8988T (cell line): ENCODE data around the gene PEA15.
A peak's percentile ranks its signal among the peaks of the same experiment; 100 is the strongest.

Experiments used
- DNase-seq: peaks from one replicate; pipeline ENCODE4 v3.0.0; 2011

The PEA15 gene

DNA sequence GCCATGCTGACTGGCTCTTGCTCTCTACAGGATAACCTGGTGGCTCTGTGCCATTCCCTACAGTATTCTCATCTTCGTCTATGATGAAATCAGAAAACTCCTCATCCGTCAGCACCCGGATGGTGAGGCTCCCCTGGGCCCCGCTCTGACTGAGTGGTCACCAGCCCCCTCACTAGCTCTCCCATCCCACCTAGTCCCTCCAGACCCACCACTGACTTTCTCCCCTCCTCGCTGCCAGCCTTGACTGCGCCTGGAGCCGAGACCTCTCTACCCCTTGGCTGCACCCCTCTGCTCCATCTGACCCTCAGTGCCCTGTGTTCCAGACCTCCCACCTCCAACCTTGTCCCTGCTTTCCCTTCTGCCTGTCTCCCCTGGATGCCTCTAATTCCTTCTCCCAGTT lies 18.9 kb upstream of the PEA15 start:
- DNase-seq = no peak

DNA sequence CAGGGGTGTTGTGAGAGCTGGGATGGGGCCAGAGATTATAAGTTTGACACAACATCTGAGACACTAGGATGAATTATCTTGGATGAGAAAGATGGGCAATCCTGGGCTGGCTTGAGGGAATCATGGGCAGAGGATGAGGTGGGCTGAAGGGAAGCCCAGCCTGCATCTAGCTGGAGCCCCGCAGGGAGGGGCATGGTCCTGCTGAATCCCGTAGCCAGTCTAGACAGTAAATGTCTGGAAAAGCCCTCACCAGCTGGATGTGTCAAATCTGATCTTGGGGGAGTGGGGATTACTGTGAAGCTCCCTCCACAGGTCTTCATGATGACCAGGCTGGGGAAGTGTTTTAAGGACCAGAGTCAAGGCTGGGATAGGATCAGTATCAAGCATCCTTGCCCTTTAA lies 18.5 kb upstream of the PEA15 start:
- DNase-seq = no peak

DNA sequence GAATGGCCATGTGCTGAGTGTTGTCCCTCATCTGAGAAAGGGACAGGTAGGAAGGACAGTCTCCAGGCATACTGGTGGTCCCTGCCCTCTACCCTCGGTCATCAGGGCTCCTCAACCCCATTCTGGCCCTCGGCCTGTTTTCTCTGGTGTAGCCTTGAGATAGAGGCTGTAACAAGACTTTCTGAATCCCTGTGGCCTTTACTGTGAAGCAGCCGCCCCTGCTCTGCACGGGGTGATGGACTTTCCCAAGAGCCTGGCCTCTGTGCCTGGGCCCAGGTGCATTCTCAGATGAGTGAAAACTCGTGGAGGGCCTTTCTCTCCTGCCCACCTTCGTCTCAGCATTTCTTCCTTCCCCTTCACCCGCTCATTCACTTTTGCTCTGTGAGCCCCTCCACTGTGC lies 17.8 kb upstream of the PEA15 start:
- DNase-seq = no peak

DNA sequence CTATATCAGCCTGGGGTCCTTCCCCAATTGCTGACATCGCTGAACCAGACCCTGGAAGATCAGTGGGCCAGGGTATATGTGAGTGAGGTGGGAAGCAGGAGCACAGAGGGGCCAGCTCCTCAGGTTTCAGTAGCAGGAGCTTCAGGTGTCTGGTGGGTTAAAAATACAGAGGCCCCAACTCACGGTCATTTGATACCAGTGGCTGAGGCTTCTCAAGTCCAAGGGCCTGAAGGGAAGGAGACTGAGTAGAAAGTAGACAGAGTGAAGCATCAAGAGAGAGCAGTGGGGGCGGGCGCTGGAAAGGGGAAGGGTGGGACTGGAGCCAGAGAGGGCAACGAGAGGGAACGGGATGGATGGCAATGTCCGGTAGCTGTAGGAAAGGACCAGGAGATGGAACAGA lies 16.8 kb upstream of the PEA15 start:
- DNase-seq = no peak

DNA sequence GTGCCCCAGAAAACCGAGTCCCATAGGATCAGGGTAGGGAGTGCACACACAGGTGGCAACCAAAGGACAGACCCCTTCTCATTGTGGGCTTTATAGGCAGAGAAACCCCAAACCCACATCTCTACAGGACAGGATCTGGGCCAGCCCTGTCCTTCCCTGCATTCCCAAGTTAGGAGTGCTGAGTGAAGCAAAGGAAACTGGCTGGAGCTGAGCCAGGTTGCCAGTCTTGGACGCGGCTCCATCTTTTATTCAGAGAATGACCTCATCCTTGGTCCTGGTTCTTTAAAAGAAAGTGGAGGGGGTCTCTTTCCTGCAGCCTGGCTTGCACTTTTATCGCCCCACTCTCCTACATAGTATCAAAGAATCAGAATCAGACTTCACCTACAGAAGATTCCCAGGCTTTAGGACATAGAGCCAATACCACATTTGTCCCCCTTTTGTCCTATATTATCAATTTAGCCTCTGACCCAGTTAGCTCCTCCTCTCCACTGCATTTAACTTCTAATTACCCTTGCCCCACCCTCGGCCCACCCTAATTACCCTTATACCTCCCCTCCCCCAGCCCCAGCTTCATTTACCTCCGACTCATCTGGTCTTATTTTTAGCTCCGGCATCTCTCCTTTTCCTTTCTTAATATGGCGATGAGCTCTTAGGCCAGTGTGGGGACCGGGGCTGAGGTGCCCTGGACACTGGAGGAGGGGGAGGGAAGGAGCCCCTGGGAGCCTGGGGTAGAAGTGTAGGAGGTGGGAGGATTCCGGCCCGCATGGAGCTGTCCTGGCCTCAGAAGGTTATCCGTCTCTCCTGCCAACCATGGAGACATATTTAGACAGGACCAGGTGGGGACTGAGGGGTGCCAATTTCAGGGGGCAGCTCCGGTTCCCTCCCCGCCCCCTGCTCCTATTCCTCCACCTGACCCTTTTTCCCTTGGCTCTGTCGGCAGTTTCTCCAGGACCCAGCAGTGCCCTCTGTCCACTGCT lies 15.2 kb upstream of the PEA15 start, which contains the start of gene CASQ1:
Gene CASQ1 (plus strand): TSS at position 927 of the 977 bp plus-strand sequence. CDS start 177 bp downstream, outside the sequence.
- no peak for DNase-seq

DNA sequence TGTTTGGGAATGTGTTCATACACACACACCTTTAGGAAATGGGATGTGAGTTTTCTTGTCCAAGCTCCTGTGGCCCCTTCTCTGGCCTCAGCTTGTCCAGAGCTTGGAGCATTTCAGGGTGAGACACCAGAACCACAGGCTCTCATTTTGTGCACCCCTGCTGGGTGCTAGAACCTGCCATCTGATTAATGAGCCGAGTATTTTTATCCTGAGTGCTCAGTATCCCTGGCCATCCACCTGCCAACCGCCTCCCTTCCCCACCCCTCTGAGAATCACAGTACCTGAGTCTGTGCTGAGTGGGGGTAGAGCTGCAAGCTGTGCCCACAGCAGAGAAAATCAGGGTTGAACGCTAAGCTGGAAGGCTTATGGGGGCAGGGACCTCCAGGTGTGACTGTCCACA lies 13.4 kb upstream of the PEA15 start:
- DNase-seq = no peak

DNA sequence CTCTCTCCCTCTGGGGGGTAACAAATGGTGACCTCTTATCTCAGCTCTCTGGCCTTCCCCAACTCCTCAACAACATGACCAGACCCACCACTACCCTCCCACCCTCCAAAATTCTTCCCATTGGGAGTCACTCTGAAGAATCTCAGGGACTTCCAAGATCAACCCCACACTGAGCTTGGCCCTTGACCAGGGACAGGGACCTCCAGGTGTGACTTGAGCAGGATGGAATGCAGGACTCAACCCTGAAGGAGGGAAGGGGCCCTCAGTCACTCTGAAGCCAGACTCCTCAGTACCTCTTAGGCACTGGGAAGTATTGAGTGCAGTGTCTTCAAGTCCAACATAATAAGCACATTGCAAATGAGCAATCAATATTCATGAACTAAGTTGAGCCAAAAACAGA lies 12.9 kb upstream of the PEA15 start:
- no peak for DNase-seq

DNA sequence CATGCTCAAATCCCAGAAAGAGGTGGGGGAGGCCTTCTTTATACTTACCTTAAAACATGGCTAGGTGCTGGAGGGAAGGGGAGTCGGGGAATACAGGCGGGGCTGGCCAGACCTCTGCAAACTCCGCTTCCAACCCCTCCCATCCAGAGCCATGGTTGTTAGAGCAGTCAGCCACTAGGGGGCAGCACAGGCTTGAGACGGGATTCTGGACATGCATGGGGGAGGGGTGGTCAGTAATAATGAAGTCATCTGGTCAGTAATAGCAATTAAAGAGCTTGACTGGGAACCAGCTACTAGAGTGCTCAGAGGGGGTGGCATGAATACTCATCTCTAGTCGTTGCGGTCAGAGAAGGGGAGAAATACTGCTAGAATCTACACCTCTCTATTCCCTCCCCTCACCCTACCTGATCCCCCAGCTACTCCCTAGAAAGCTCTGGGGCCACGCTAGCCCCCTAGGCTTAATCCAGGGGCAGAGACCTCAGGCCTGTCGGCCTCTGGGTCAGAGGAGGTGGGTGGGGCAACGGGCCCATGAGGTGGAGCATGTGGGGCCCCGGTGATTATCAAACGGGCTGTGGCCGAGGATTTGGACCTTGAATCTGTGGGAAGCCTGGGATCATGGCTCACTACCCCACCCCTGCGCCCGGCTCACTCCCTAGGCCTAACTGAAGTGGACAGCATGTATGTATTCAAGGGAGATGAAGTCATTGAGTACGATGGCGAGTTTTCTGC lies 11.9 kb upstream of the PEA15 start:
- DNase-seq = no peak

DNA sequence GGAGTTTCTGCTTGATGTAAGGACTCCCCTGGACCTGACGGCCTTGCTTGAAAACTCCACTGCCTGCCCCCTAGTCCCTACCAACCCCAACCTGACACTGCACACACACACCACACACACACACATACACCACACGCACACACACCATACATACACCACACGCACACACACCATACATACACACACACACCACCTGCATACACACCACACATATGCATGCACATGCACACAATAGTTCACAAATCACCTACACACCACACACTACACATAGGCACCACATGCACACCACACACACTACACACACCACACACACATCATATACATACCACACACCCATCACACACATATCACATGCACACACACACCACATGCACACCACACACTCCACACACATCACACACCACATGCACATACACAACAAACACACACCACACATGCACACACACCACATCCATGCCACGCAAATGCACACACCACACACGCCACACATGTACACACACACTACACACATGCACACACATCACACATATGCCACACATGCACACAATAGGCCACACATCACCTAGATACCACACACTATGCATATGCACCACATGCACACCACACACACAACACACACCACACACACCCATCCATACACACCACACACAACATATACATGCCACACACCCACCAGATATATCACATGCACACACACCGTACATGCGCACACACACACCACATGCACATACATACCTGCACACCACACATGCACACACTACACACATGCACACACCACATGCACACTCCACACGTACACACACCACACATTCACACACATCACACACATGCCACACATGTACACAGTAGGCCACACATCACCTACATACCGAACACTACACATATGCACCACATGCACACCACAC lies 11.1 kb upstream of the PEA15 start:
- no peak for DNase-seq

DNA sequence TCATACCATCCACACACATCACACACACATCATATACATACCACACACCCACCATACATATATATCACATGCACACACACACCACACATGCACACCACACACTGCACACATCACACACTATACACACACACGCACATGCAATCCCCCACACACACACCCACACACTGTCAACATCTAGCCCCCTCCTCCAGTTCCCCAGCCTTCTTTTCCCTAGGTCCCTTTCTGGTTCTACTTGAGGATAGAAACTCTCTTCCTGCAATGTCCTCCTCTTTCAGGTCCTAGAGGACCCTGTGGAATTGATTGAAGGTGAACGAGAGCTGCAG lies 10.5 kb upstream of the PEA15 start:
- DNase-seq = no peak

DNA sequence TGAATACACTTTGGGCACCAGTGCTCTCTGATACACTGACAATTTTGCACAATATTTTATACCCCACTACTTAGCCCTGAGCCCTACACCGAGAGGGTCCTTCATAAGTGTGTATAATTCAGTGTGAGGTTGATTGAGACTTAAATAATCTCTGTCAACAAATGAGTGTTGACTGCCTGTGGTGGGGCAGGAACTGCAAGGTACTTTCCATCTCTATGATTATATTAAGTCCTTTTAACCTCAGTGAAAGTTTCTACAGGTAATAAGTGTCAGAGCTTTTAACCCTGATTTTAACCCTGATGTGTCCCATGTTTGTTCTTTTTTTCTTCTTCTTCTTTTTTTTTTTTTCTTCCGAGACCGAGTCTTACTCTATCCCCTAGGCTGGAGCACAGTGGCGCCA lies 9.0 kb upstream of the PEA15 start:
- no peak for DNase-seq

DNA sequence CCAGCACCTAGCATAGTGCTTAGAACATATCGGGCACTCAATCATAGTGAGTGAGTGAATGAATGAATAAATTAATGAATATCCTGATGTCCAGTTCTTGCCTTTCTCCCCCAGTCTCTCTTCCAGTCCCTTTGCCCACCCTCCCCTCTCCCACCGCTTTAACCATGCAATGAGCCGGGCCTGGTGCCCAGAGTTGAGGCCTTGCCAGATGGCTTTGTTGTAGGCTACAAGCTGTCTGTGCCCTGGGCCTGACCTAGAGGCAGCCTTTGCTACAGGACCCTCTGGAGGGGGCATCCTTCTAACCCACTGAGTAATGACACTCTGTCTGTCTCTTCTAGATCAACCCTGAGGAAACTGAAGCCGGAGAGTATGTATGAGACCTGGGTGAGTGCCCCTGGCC lies 8.0 kb upstream of the PEA15 start:
- no peak for DNase-seq

DNA sequence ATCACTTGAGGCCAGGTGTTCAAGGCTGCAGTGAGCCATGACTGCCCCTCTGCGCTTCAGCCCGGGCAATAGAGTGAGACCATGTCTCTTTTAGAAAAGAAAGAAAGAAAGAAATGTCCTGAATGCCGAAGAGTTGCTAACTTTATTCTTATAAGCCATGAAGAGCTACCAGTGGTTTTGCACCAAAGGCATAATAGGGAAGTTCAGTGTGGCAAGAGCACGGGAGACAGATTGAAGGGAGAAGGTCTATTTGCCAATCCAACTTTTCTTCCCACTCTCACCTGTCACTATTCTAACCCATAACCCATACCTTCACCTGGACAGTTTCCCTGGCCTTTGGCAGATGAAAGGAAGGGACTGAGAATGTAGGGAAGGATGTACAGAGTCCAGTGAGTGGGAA lies 4.4 kb upstream of the PEA15 start:
- DNase-seq = no peak

DNA sequence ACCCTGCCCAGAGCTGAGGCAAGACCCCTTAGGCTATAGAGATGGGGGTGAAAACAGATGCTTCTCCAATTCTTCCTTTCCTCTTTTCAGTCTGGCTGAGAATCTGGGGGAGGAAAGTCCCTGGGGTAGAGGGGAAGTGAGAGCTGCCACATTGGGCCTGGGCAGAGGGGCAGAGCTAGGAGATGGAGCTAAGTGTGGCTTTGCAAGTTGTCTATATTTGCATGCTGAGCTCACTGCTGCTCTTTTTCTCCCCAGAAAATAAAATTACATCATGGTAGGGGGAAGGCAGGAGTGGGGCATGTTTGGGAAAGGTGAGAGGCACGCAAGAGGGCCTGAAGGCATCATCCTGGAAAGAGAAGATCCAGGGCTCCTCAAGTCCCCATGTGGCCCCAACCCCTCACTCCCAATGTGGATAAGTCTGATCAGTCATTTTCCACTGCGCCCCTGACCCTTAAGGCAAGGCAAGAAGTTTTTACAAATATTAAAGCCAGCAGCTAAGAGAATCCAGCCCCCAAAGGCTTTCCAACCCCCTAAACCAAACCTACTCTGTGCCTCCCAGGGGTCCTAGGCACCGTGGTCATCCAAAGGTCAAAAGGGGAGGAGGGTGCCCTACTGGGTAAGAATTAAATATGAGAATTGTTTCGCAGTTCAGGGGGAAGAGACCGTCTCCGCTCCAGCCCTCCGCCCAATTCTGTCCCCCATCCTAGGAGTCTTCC lies 500 bp upstream of the PEA15 start:
- no peak for DNase-seq

DNA sequence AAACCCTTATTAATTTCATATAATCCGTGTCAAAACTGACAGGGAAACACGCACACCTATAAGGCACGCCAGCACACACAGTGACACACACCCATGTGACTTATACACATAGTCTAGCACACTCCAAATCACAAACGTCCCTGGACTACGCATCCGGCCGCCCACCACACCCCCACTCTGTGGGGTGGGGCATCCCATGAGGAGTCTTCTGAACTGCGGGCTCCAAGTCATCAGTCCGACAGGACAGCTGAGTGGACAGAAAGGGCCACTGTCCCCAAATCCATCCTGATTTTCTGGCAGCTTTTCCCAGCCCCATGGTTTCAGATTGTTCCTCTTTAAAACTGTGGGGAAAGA lies 829 bp downstream of the PEA15 start:
- DNase-seq = no peak

DNA sequence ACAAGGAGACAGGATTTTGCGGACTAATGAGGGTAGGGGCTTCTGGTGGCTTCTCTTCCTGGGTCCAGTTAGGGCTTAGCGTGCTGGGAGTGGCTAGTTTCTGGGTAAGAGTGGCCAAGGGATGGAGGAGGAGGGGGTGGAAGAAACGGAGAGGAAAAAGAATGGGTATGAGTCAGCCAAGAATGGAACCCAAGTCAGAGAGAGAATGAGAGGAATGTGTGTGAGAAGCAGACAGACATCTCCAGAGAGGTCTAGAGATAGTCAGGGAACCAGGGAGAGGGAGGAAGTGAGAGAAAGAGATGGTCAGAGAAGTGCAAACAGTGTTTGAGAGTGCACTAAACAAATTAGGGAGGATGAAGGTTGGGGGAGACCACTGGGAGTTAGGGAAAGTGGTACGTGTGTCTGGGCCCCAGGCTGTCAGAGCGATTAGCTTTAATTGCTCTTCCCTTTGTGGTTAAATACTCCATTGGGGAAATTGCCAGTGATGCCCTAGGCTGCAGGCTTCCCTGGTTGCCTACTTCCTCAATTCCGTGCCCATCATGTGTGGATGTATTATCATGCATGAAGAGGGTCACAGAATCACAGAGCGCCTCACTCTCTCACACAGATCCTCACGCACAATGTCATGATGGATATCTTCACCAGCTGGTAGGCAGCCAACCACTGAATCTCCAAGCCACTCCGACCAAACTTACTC lies 1.4 kb downstream of the PEA15 start:
- DNase-seq = peak; percentile 76

DNA sequence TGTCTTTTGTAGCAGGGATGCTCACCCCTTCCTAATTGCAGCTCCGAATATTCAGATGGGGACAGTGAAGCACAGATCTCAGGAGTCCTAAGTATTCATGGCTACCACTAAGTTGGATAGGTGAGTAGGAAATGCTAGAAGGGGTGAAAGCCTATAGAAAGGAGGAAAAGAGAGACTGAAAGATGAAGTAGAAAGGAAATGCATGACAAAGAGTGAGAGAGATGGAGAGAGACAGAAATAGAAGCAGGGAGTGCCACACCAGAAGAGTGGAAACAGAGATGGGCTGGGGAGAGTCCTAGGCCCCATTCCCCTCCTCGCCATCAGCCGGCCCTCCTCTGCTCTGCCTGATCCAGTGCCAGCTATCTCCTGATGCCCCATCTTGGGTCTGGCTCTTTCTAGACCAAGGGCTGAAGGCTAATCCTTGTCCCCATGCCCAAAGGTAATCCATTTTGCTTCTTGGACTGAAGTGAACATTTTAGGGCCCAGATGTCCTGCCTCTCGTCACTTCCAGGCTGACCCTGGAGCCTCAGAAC lies 2.0 kb downstream of the PEA15 start:
- DNase-seq = no peak

DNA sequence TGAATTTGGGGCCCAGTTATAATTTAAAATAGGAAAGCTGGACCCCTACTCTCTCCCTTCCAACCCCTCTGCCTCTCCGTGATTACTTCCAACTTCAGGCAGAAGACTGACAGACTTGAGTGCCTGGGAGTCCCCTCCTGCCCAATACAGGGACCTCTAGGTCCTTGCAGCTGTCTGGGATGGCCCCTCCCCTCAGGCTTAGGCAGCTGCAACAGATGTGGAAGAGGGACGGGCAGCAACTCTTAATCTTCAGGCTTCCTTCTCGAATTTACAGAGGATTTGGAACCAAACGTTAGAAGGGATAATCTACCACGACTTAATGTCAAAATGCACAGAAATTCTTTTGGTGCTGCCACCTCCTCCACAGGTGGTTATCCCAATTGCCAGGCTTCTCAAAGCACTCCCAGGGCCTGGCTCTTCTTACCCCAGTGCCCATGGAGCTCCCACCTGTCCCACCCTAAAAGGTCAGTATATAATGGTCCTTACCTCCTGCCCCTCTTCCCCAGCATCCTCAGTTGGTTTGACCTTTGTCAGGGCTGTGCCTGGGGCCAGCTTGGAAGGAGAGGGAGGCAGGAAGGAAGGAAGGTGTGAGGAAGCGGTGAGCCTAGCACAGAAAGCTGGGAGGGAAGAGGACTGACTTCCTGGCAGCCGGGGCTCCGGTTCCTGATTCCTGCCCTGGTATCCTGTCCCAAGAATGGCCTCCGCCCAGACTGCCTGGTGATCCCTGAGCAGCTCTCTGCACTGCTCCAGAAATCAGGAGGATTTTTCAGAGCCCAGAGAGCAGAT lies 2.8 kb downstream of the PEA15 start:
- no peak for DNase-seq

DNA sequence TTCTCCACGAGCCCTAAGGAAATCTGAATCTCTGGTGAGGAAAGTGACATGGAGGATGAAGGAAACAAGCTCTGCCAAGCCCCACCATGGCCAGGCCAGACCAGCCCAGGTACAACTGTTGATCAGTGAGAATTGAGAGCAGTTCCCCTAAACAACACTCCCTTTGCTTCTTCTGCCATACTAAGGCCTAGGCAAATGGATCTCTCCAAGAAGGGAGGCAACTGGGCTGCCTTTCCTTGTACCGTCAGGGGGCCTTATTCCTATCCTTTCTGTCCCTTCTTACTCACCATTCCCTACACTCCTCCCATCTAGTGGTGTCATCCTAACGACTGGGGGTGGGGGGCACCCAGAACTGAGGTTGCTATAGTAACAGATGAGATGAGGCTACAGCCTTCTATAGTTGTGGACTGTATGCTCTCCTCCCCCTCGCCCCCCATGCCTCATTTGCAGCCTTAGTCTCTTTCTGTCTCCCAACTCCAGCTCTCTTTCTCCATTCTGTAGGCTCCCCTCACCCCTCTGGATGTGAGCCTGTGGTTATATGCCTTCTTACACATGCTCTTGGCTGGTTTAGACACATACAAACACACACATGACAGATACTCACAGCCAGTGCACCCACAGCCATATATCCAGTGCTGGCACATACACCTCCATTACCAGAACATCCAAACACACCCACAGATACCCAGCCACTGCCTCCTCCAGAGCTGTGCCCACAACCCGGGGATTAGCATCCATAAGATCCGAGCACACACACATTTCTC lies 3.6 kb downstream of the PEA15 start:
- DNase-seq = no peak
